ENCODE data around the gene ZMYM2. TPM values are rescaled to one million over a fixed set of nuclear protein-coding genes. Genes with fewer than 3 reads are reported as not detected.
A peak's percentile ranks its signal among the peaks of the same experiment; 100 is the strongest.

ZMYM2 gene
- total RNA-seq, 6 experiments from 2014 or later = 17.1 to 35.2 (median 25.9) TPM

GRCh38 chr13:19959141-19959830 lies 759 bp downstream of the ZMYM2 start:
- peaks cover 0 to 6% (median 0%) of the 10 kb centered on the region in 4 donors for H3K36me3 ChIP-seq
- no peaks in the 10 kb centered on the region for H3K27me3 ChIP-seq
- peak; percentile 65 to 77 (median 71) for DNase-seq
- H3K4me1 ChIP-seq = peaks cover 0 to 30% (median 5%) of the 10 kb centered on the region in 4 donors
- H3K4me3 ChIP-seq = peak overlapping the region; percentile 73 to 76 (median 74)
- no peaks in the 10 kb centered on the region for H3K9me3 ChIP-seq
- TF ChIP-seq, protein P1, sequence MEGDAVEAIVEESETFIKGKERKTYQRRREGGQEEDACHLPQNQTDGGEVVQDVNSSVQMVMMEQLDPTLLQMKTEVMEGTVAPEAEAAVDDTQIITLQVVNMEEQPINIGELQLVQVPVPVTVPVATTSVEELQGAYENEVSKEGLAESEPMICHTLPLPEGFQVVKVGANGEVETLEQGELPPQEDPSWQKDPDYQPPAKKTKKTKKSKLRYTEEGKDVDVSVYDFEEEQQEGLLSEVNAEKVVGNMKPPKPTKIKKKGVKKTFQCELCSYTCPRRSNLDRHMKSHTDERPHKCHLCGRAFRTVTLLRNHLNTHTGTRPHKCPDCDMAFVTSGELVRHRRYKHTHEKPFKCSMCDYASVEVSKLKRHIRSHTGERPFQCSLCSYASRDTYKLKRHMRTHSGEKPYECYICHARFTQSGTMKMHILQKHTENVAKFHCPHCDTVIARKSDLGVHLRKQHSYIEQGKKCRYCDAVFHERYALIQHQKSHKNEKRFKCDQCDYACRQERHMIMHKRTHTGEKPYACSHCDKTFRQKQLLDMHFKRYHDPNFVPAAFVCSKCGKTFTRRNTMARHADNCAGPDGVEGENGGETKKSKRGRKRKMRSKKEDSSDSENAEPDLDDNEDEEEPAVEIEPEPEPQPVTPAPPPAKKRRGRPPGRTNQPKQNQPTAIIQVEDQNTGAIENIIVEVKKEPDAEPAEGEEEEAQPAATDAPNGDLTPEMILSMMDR (IDR thresholded peaks at IDR 0.05) = peak in 3 of 4 donors; percentile 6 to 27 (median 14)
- no peak for TF ChIP-seq POLR2A (IDR thresholded peaks at IDR 0.05)
- WGBS (ENCODE audit: insufficient coverage, low coverage, low lambda C conversion rate, missing lambda C conversion rate) = 0% methylated on average over 9 of the region's 61 CpGs
- peak in 2 of 4 donors; percentile 18 to 28 for ATAC-seq
- intact Hi-C loops (cut with DNase I) = no loop called here
- H3K27ac ChIP-seq = peak overlapping the region; percentile 90 to 92 (median 90)

- peak; percentile 60 for TF ChIP-seq POLR2A (IDR thresholded peaks at IDR 0.05)
- TF ChIP-seq, protein P1 (IDR thresholded peaks at IDR 0.05) = peak; percentile 85 to 95 (median 90)
- DNase-seq = peak; percentile 88 to 91 (median 91)
- intact Hi-C loops (cut with DNase I) = no loop called here
These were observed 1.5 kb downstream of the ZMYM2 start for GRCh38 chr13:19959831-19960652.

GRCh38 chr13:19960653-19960976 lies 2.1 kb downstream of the ZMYM2 start:
- no peak for DNase-seq
- H3K27ac ChIP-seq = peak overlapping the region in 1 of 3 donors; percentile 90
- TF ChIP-seq, protein P1 (IDR thresholded peaks at IDR 0.05) = no peak
- TF ChIP-seq POLR2A (IDR thresholded peaks at IDR 0.05) = no peak
- peaks cover 0 to 30% (median 5%) of the 10 kb centered on the region in 4 donors for H3K4me1 ChIP-seq
- H3K9me3 ChIP-seq = no peaks in the 10 kb centered on the region
- intact Hi-C loops (cut with DNase I) = no loop called here
- H3K4me3 ChIP-seq = no peak overlapping the region
- WGBS (ENCODE audit: insufficient coverage, low coverage, low lambda C conversion rate, missing lambda C conversion rate) = 37% methylated on average over 2 of the region's 2 CpGs
- peaks cover 0 to 6% (median 0%) of the 10 kb centered on the region in 4 donors for H3K36me3 ChIP-seq
- no peak for ATAC-seq
- no peaks in the 10 kb centered on the region for H3K27me3 ChIP-seq

More at GRCh38 chr13:19959831-19960652, 1.5 kb downstream of the ZMYM2 start:
- H3K9me3 ChIP-seq = no peaks in the 10 kb centered on the region
- peaks cover 0 to 6% (median 0%) of the 10 kb centered on the region in 4 donors for H3K36me3 ChIP-seq
- under 1% methylated on average over 9 of the region's 13 CpGs for WGBS (ENCODE audit: insufficient coverage, low coverage, low lambda C conversion rate, missing lambda C conversion rate)
- no peaks in the 10 kb centered on the region for H3K27me3 ChIP-seq
- H3K4me3 ChIP-seq = peak overlapping the region; percentile 73 to 76 (median 74)
- ATAC-seq = peak; percentile 58 to 68 (median 66)
- peaks cover 0 to 30% (median 5%) of the 10 kb centered on the region in 4 donors for H3K4me1 ChIP-seq
- peak overlapping the region; percentile 90 to 92 (median 90) for H3K27ac ChIP-seq

GRCh38 chr13:19961489-19961888 lies 3.0 kb downstream of the ZMYM2 start:
- no peak for DNase-seq
- peaks cover 0 to 13% (median 0%) of the 10 kb centered on the region in 4 donors for H3K36me3 ChIP-seq
- no peak for TF ChIP-seq POLR2A (IDR thresholded peaks at IDR 0.05)
- TF ChIP-seq, protein P1 (IDR thresholded peaks at IDR 0.05) = no peak
- no peaks in the 10 kb centered on the region for H3K9me3 ChIP-seq
- intact Hi-C loops (cut with DNase I) = no loop called here
- H3K4me3 ChIP-seq = no peak overlapping the region
- 50% methylated on average over 4 of the region's 4 CpGs for WGBS (ENCODE audit: insufficient coverage, low coverage, low lambda C conversion rate, missing lambda C conversion rate)
- H3K27me3 ChIP-seq = no peaks in the 10 kb centered on the region
- H3K4me1 ChIP-seq = peaks cover 0 to 30% (median 5%) of the 10 kb centered on the region in 4 donors
- no peak for ATAC-seq
- H3K27ac ChIP-seq = no peak overlapping the region
